HG03060 (cell line): ENCODE measurements around the gene GREB1L.

Experiments
- ATAC-seq: cut with Tn5 transposase; IDR thresholded peaks from one replicate; pipeline ENCODE4 v1.9.1; 2021; ENCODE audit warnings: low read depth, moderate number of reproducible peaks; ENCODE audit not compliant: unreplicated experiment

Gene GREB1L

DNA sequence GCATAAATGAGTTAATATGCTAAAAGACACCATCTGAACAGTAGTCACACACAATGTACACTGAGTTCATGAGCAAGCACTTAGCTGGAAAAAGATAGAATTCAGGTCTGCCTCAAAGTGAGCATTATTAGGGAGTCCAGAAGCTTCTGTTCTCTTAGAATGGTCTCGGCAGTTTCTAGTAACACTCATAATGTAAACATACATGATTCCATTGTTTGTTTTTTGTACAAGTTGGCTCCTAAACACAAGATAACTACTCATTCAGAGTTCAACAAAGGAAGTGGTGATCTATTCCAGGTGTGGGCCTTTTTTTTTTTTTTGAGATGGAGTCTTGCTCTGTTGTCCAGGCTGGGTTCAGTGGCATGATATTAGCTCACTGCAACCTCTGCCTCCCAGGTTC lies 292.3 kb downstream of the GREB1L start:
- ATAC-seq: no peak

DNA sequence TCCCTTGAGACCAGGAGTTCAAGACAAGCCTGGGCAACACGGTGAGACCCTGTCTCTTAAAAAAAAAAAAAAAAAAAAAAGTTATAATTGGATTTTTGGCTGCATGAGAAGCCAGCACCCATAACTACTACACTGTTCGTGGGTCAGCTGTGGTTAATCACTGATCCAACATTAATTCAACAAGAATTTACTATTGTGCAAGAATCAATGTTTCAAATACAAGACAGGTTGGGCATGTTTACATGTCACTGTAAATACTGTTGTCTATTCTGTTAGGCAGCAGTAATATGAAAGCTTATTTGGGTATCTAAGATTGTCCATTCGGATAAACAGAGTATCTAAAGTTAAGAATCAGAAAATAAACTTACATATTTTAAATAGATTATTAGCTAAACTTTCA lies 296.2 kb downstream of the GREB1L start:
- no peak for ATAC-seq

DNA sequence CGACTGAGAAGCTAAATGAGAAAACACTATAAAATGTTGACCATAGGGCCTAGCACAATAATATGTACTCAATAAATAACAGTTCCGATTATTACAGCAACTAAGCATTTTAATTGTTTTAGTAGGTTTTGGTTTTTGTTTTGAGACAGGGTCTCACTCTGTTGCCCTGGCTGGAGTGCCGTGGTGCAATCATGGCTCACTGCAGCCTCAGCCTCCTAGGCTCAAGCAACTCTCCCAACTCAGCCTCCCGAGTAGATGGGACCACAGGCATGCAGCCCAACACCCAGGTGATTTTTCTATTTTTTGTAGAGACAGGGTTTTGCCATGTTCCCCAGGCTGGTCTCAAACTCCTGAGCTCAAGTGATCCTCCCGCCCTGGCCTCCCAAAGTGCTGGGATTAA lies 304.4 kb downstream of the GREB1L start:
- ATAC-seq: no peak

DNA sequence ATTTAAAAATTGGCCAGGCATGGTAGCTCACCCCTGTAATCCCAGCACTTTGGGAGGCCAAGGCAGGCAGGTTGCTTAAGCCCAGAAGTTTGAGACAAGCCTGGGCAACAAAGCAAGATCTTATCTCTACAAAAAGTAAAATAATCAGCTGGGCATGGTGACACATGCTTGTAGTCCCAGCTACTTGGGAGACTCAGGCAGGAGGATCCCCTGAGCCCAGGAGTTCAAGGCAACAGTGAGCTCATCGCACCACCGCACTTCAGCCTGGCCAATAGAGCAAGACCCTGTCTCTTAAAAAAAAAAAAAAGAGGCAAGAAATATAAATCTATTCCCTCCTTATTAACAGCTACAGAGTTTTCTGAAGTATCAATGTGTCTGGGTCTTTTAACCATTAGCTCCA lies 306.6 kb downstream of the GREB1L start:
- no peak for ATAC-seq

DNA sequence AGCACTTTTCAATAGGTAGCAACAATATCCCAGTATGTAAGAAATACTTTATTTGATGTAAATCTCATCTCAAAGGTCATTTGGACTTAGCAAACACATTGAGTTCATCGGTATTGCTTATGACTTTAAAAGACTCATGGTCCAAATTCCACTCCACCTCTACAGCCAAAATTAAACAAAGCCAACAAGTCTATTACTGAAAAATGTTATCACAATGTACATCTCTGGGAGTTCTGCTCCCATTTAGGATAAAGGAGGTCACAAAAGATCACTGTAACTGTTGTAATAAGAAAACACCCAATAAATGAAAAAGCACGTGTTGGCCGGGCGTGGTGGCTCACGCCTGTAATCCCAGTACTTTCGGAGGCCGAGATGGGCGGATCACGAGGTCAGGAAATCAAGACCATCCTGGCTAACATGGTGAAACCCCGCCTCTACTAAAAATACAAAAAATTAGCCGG lies 308.5 kb downstream of the GREB1L start:
- ATAC-seq: no peak

DNA sequence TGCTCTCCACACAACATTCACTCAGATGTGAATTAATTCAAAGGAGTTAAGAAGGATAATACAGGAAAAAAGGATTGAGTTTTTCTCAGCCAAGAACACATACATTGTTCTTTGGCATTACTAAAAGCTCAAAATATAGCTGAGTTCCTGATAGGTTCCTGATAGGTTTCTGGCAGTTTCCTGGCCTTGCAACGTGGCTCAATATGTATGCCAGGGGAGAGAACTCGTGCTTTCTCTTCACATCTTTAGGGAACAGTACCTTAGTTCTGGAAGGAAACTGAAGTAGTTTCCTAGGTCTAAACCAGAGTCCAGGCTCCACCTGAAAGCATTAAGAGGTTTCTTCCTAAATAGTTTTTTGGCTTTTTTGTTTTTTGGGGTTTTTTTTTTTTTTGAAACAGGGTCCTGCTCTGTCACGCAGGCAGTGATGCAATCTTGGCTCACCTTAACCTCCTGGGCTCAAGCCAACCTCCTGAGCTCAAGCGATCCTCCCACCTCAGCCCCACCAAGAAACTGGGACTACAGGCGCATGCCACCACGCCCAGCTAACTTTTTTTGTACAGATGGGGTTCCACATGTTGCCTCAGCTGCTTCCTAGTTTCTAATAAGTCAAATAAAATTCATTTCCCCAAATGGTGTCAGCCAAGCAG lies 315.7 kb downstream of the GREB1L start:
- ATAC-seq: no peak

DNA sequence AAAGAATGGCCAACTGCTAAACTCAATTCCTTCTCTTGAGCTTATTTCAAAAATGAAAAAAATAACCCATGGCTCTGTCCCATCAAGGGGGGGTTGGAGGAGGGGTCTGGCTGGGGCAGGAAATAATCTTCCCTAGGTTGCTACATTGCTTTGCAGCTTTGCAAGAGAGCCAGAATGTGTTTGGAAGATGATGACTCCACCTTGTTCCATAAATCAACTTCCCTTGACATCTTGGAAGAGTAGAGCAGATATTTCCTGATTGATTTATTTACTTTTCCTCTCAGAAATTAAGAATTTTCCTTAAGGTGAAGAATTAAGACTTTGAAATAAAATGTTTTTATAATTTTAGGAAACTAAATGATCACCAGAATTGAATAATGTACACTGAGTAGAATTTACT lies 317.2 kb downstream of the GREB1L start:
- no peak for ATAC-seq

DNA sequence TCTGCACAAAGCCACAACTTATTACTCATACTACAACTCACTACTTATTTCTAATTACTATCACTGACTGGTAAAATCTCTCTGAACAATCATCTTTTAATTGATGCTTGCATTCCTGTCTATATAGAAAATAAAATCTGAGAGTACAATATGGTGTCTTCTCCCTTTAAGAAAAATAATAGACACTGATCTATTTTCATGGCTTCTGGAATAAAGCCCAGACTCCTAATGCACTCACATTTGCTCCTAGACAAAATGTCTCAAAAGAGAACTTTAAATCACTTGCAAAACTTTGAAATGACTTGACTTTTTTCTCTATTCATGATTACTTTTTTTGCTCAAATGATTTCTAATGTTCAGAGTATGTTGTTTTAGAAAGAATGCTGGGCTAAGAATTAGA lies 329.7 kb downstream of the GREB1L start:
- no peak for ATAC-seq
